DMS153 treated with DMSO at 0.1 percent for 48 hours (cell line): ENCODE measurements around the gene CHGA.

Experiments used
- DNase-seq: peaks from one replicate; lab custom pipeline; 2025; ENCODE audit not compliant: unreplicated experiment; lab: John Stamatoyannopoulos, UW

CHGA gene

DNA sequence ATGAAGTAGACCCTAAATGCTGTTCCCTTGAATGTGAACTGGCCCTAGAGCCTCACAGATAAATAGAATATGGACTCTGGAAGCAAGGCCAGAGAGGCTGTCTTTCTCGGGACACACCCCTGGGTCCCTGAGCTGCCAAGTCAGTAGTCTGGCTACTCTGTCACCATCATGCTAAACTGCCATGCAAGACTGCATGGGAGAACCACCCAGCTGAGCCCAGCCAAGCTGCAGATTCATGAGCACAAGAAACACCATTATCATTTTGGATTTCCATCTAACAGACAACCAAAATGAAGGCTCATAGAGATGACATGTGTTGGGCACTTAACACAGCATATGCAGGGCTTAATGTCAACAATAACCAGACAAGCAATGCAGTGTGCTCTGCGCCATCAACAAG lies 53.3 kb downstream of the CHGA start:
- no peak for DNase-seq

DNA sequence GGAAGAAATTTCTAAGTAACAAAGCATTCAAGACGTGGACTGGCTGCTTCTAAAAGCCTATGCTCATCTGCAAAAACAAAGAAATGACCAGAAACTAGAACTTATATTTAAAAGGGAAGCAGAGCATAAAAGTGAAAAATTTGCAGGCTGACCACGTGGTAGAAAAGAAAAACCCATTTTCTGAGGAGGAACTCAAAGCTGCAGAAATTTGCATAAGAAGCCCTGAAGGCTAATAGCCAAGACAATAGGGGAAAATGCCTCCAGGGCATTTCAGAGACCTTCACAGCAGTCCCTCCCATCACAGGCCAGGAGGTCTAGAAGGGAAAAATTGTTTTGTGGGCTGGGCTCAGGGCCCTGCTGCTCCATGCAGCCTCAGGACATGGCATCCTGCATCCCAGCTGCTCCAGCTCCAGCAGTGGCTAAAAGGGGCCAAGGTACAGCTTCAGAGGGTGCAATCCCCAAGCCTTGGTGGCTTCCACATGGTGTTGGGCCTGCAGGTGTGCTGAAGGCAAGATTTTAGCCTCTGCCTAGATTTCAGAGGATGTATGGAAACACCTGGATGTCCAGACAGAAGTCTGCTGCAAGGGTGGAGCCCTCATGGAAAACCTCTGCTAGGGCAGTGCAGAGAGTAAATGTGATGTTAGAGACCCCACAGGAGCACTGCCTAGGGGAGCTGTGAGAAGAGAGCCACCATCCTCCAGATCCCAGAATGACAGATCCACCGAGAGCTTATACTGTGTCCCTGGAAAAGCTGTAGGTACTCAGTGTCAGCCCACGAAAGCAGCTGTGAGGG lies 55.5 kb downstream of the CHGA start:
- DNase-seq: no peak

DNA sequence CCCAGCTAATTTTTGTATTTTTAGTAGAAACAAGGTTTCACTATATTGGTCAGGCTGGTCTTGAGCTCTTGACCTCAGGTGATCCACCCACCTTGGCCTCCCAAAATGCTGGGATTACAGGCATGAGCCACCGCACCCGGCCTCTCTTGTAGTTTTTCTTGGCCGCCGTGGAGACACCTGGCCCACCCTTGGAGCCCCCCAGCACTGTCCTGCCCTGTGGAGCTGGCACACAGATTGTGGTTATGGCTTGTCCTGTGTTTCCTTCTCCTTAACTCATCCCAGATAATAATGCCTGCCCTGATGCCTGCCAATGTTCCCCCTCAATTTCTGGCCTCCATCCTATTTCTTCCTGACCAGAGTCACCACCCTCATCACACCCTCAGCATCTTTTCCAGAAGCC lies 57.9 kb downstream of the CHGA start:
- DNase-seq: no peak

DNA sequence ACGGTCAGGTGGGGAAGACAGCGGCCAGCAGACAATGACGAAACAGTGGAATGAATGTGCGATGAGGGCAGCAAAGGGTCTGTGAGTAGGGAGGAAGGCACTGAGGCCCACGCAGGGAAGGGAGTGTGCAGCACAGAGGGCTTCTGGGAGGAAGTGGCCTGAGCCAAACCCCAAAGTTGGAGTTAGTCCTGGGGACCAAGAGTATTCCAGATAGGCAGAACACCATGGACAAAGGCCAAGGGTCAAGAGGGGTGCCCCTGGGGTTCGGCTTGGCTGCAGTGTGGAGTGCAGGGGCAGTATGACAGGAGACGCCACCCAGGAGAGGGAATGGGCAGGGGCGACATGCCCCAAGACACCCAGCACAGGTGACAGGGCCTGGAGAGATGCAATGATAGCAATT lies 58.8 kb downstream of the CHGA start:
- DNase-seq: no peak

DNA sequence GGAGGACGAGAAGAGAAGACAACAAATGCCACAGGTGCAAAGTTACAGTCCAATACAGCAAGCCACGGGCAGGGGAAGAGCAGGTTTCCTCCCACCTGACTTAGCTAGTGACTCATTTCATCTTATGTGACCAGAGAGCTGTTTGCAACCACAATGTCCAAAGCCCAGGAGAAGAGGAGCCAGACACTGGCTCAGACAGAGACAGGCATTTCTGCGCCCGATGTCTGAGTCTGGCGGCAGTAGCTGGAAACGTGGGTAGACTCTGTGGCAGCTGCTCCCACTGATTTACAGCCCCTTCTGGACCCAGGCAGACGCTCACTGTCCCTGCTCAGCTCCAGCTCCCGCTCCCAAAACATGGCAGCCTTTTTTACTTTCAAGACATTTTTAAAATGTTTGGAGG lies 60.0 kb downstream of the CHGA start:
- DNase-seq: no peak

DNA sequence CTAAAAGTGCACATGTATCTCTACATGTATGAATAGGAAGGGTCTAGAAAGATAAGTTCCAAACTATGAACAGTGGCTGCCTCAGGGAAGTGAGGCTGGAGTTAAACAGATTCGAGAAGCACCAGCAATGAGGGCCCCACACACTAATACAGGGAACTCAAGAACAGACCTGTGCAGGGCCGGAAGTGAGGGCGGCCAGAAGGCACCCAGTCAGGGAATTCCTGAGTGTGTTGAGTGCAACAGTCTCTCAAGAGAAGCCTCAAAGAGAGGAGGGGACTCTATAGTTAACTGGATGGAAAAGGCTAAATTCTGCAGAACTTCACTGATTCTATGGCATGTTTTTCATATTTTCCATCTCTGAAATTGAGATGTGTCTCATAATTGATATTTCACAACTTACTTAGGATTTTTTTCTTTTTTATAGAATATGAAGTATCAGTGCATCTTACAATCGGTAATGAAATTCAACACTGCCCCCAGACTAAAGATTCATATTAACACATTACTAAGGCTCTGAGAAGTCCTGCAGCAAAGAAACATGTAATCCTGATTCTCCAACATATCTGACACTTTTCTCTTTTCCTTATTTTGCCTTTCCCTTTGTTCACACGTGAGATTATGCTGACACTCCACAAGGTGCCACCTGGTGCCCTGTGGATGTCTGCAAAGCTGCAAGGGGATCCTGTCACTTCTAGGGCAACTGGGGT lies 61.3 kb downstream of the CHGA start:
- no peak for DNase-seq
